ENCODE data around the gene NRL. TPM values are rescaled to one million over a fixed set of nuclear protein-coding genes. Genes with fewer than 3 reads are reported as not detected.
A peak's percentile ranks its signal among the peaks of the same experiment; 100 is the strongest.

The NRL gene
- total and polyA plus RNA-seq, 2 donors: 0.85 to 2.9 TPM

DNA sequence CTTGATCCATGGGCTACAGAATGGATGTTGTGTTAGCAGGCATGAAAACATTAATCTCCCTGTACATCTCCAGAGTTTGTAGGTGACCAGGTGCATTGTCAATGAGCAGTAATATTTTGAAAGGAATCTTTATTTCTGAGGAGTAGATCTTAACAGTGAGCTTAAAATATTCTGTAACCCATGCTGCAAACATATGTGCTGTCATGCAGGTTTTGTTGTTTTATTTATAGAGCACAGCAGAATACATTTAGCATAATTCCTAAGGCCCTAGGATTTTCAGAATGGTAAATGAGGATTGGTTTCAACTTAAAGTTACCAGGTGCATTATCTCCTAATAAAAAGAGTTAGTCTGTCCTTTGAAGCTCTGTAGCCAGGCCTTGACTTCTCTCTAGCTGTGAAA is 12.2 kb upstream of the NRL start:
- Histone ChIP-seq H3K4me1 (ENCODE audit: insufficient read depth) (no peaks in the 10 kb centered on the region), H3K27ac (ENCODE audit: low read depth) (no peak overlapping the region), H3K4me3 (ENCODE audit: low read depth, low read length) (no peak overlapping the region), H3K36me3 (ENCODE audit: insufficient read depth) (peaks cover 2% of the 10 kb centered on the region)
- DNase-seq (ENCODE audit: extremely low spot score): no peak

- H3K27ac ChIP-seq (ENCODE audit: low read depth): no peak overlapping the region
- no peak for DNase-seq (ENCODE audit: extremely low spot score)
- H3K4me1 ChIP-seq (ENCODE audit: insufficient read depth): no peaks in the 10 kb centered on the region
- peaks cover 2% of the 10 kb centered on the region for H3K36me3 ChIP-seq (ENCODE audit: insufficient read depth)
- no peak overlapping the region for H3K4me3 ChIP-seq (ENCODE audit: low read depth, low read length)
- 84% methylated on average over 9 of the region's 9 CpGs for WGBS
Measured at GRCh38 chr14:24123424-24124417, 9.0 kb upstream of the NRL start.

DNA sequence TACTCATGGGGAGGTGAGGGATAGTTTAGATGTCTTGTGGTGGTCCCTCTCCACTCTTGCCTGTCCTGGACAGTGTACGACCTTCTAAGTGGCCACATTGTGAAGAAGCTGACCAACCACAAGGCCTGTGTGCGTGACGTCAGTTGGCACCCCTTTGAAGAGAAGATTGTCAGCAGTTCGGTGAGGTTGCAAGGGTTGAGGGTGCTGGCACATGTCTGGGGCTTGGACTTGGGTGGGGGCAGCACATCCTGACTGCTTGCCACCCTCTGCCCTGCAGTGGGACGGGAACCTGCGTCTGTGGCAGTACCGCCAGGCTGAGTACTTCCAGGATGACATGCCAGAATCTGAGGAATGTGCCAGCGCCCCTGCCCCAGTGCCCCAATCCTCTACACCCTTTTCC is 8.1 kb upstream of the NRL start:
- no peak overlapping the region for H3K4me3 ChIP-seq (ENCODE audit: low read depth, low read length)
- no peaks in the 10 kb centered on the region for H3K4me1 ChIP-seq (ENCODE audit: insufficient read depth)
- DNase-seq (ENCODE audit: extremely low spot score): no peak
- H3K27ac ChIP-seq (ENCODE audit: low read depth): no peak overlapping the region
- WGBS: 93% methylated on average over 8 of the region's 8 CpGs
- peaks cover 2% of the 10 kb centered on the region for H3K36me3 ChIP-seq (ENCODE audit: insufficient read depth)

GRCh38 chr14:24122416-24122815 is 7.7 kb upstream of the NRL start:
- Histone ChIP-seq H3K27ac (ENCODE audit: low read depth) (no peak overlapping the region), H3K36me3 (ENCODE audit: insufficient read depth) (peaks cover 2% of the 10 kb centered on the region), H3K4me1 (ENCODE audit: insufficient read depth) (no peaks in the 10 kb centered on the region), H3K4me3 (ENCODE audit: low read depth, low read length) (no peak overlapping the region)
- WGBS: 95% methylated on average over 4 of the region's 4 CpGs
- no peak for DNase-seq (ENCODE audit: extremely low spot score)

DNA sequence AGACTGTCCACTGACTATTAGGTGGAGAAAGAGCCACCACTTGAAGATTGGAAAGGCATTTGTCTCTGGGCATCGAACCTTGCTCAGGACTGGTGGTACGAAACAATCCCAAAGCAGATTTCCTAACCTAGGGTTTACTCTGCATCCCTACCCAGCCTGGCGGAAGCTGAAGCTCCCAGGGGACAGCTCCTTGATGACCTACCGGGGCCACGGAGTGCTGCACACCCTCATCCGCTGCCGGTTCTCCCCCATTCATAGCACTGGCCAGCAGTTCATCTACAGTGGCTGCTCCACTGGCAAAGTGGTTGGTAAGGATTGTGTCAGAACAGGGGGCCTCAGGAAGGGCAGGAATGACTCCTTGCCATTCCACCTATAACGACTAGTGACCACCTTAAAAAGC is 6.5 kb upstream of the NRL start:
- no peak overlapping the region for H3K27ac ChIP-seq (ENCODE audit: low read depth)
- peaks cover 5% of the 10 kb centered on the region for H3K36me3 ChIP-seq (ENCODE audit: insufficient read depth)
- H3K4me1 ChIP-seq (ENCODE audit: insufficient read depth): no peaks in the 10 kb centered on the region
- DNase-seq (ENCODE audit: extremely low spot score): no peak
- 95% methylated on average over 8 of the region's 8 CpGs for WGBS
- no peak overlapping the region for H3K4me3 ChIP-seq (ENCODE audit: low read depth, low read length)

DNA sequence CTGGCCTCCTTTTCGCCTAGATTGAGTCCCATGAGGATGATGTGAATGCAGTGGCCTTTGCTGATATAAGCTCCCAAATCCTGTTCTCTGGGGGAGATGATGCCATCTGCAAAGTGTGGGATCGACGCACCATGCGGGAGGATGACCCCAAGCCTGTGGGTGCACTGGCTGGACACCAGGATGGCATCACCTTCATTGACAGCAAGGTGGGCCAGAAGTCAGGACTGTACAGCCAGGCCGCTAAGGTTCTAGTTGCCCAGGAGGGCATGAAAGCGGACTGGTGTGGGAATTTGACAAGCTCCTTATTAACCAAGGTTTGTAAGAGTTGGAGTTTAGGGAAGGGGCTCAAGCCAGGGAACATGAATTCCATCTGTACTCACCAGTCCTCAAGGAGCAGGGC is 4.9 kb upstream of the NRL start:
- 96% methylated on average over 6 of the region's 6 CpGs for WGBS
- H3K36me3 ChIP-seq (ENCODE audit: insufficient read depth): peaks cover 5% of the 10 kb centered on the region
- no peak overlapping the region for H3K4me3 ChIP-seq (ENCODE audit: low read depth, low read length)
- peaks cover 2% of the 10 kb centered on the region for H3K4me1 ChIP-seq (ENCODE audit: insufficient read depth)
- H3K27ac ChIP-seq (ENCODE audit: low read depth): no peak overlapping the region
- no peak for DNase-seq (ENCODE audit: extremely low spot score)

- peaks cover 2% of the 10 kb centered on the region for H3K4me1 ChIP-seq (ENCODE audit: insufficient read depth)
- H3K27ac ChIP-seq (ENCODE audit: low read depth): no peak overlapping the region
- no peak overlapping the region for H3K4me3 ChIP-seq (ENCODE audit: low read depth, low read length)
- H3K36me3 ChIP-seq (ENCODE audit: insufficient read depth): peaks cover 3% of the 10 kb centered on the region
- DNase-seq (ENCODE audit: extremely low spot score): no peak
- 97% methylated on average over 6 of the region's 6 CpGs for WGBS
Measured at GRCh38 chr14:24117179-24117578, 2.4 kb upstream of the NRL start.

- peaks cover 3% of the 10 kb centered on the region for H3K36me3 ChIP-seq (ENCODE audit: insufficient read depth)
- peaks cover 2% of the 10 kb centered on the region for H3K4me1 ChIP-seq (ENCODE audit: insufficient read depth)
- DNase-seq (ENCODE audit: extremely low spot score): no peak
- no peak overlapping the region for H3K4me3 ChIP-seq (ENCODE audit: low read depth, low read length)
- no peak overlapping the region for H3K27ac ChIP-seq (ENCODE audit: low read depth)
- WGBS: 88% methylated on average over 6 of the region's 6 CpGs
Measured at GRCh38 chr14:24116128-24116814, 1.5 kb upstream of the NRL start.

GRCh38 chr14:24115422-24116127 is 826 bp upstream of the NRL start:
- H3K27ac ChIP-seq (ENCODE audit: low read depth): no peak overlapping the region
- peaks cover 3% of the 10 kb centered on the region for H3K36me3 ChIP-seq (ENCODE audit: insufficient read depth)
- no peak for DNase-seq (ENCODE audit: extremely low spot score)
- H3K4me1 ChIP-seq (ENCODE audit: insufficient read depth): peaks cover 2% of the 10 kb centered on the region
- 3% methylated on average over 14 of the region's 14 CpGs for WGBS
- H3K4me3 ChIP-seq (ENCODE audit: low read depth, low read length): peak overlapping the region; percentile 59

DNA sequence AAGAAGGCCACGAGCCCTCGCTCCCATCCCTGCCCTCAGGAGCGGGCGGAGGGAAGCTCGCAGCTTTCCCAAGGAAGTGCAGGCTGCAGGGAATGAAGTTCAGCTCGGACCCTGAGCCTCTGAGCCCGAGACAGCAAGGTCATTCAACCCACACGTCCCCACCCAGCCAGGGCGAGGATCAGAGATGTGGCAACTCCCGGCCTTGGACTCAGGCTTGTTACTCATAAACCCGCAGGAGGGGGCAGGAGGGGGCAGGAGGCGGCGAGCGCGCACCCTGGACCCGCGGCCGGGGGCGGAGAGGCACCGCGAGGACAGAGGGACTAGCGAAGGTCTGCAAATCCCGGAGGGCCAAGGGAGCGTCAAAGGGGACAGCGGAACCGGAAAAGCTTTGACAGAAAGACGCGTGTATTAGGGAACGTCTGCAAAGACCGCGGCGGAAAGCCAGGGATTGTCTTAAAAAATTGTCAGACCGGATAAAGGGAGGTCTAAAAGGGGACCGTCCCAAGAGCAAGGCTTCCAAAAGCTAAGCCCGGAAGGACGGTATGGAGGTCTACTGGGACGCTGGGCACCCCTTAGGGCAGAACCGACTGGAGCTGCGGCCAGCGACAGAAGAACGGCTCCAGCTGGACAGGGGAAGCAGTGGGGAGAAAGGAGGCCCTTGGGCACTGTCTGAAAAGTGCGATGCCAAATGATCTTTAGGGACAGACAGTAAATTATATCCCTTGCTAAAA is 783 bp downstream of the NRL start:
- under 1% methylated on average over 42 of the region's 42 CpGs for WGBS
- Histone ChIP-seq H3K27ac (ENCODE audit: low read depth) (peak overlapping the region; percentile 98), H3K4me1 (ENCODE audit: insufficient read depth) (peaks cover 2% of the 10 kb centered on the region), H3K36me3 (ENCODE audit: insufficient read depth) (peaks cover 3% of the 10 kb centered on the region), H3K4me3 (ENCODE audit: low read depth, low read length) (peak overlapping the region; percentile 50)
- peak; percentile 78 for DNase-seq (ENCODE audit: extremely low spot score)

- no peak for DNase-seq (ENCODE audit: extremely low spot score)
Measured at GRCh38 chr14:24113379-24113800, 1.4 kb downstream of the NRL start.

DNA sequence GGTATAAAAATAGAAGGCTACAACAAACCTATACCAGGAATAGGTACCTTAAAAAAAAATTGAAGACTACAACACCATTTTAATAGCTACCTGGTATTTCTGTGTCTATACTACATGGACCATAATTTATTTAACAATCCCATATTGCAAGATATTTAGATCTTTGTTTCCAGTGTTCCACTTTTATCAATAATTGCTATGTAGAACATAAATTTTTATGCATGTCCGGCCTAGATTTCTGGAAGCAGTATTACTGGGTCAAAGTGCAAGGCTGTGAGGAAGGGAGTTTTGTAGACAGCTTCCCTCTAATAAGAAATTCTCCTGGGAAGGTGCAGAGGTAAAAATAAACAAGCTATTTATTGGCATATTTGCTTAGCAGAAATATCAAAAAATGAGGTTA is 4.2 kb downstream of the NRL start:
- Histone ChIP-seq H3K4me1 (ENCODE audit: insufficient read depth) (no peaks in the 10 kb centered on the region), H3K4me3 (ENCODE audit: low read depth, low read length) (no peak overlapping the region), H3K36me3 (ENCODE audit: insufficient read depth) (no peaks in the 10 kb centered on the region), H3K27ac (ENCODE audit: low read depth) (no peak overlapping the region)
- 67% methylated on average over 1 of the region's 1 CpG for WGBS
- DNase-seq (ENCODE audit: extremely low spot score): no peak

More at GRCh38 chr14:24113379-24113800, 1.4 kb downstream of the NRL start:
- Histone ChIP-seq H3K4me3 (ENCODE audit: low read depth, low read length) (peak overlapping the region; percentile 50), H3K27ac (ENCODE audit: low read depth) (peak overlapping the region; percentile 98), H3K4me1 (ENCODE audit: insufficient read depth) (peaks cover 2% of the 10 kb centered on the region), H3K36me3 (ENCODE audit: insufficient read depth) (peaks cover 3% of the 10 kb centered on the region)
- 16% methylated on average over 15 of the region's 15 CpGs for WGBS

- no peaks in the 10 kb centered on the region for H3K4me1 ChIP-seq (ENCODE audit: insufficient read depth)
- H3K36me3 ChIP-seq (ENCODE audit: insufficient read depth): no peaks in the 10 kb centered on the region
- no peak overlapping the region for H3K27ac ChIP-seq (ENCODE audit: low read depth)
- whole genome bisulfite sequencing: 84% methylated on average over 9 of the region's 9 CpGs
- no peak for DNase-seq (ENCODE audit: extremely low spot score)
- H3K4me3 ChIP-seq (ENCODE audit: low read depth, low read length): no peak overlapping the region
Measured at GRCh38 chr14:24110060-24110459, 4.7 kb downstream of the NRL start.

Data from urinary bladder (tissue), 4 donors.